ENCODE data around the gene B4GALNT4.
"Not testable (repeated sequence)": the region's sequence is repeated elsewhere in the genome, so short reads cannot be mapped to it uniquely, and the experiment has no call there.

Gene B4GALNT4

DNA sequence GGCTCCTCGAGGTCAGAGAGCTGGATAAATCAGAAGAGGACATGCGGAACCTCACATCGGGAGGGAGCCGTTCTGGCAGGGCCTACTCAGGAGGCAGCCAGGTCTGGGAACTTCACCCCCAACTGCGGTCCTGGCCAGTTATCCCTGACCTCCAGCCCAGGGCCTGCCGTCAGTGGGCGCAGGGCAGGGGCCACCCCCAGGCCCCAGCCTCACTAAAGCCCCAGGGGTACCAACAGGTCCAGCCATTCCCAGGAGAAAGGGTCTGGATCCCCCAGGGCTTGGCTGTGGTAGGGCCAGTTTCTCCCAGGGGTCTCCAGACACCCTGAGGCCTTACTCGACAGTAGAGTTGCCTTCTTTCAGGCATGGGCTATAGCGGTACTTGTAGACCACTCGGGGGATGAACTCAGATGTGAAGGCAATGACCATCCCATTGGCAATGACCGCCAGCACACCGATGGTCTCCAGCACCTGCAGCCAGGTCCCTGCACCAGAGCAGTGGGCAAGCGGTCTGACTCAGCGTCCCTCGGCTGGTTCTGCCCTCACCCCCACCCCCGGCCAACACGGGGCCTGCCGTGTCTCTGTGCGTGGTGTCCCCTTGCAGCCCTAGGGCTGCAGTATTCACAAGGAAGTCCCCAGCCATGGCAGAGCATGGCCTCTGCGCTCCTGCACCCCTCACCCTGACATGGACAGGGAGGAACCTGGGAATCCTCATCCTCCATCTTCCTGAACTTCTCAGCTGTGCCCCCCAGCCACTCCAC lies 50.1 kb downstream of the B4GALNT4 start:
- peaks cover 47% of the 10 kb centered on the region for H3K27me3 ChIP-seq (ENCODE audit: insufficient read depth, low read length)
- H3K4me1 ChIP-seq (ENCODE audit: insufficient read depth, low read length): no peaks in the 10 kb centered on the region
- no peaks in the 10 kb centered on the region for H3K9me3 ChIP-seq (ENCODE audit: low read length)
- H3K36me3 ChIP-seq (ENCODE audit: insufficient read depth, low read length): no peaks in the 10 kb centered on the region
- H3K4me3 ChIP-seq (ENCODE audit: low read length): no peak overlapping the region
- H2AFZ ChIP-seq (ENCODE audit: low read depth, low read length): no peak overlapping the region

GRCh38 chr11:420054-420910 lies 51.0 kb downstream of the B4GALNT4 start:
- Histone ChIP-seq H3K36me3 (ENCODE audit: insufficient read depth, low read length) (no peaks in the 10 kb centered on the region), H3K4me1 (ENCODE audit: insufficient read depth, low read length) (no peaks in the 10 kb centered on the region), H3K4me3 (ENCODE audit: low read length) (no peak overlapping the region), H3K27me3 (ENCODE audit: insufficient read depth, low read length) (peaks cover 39% of the 10 kb centered on the region), H2AFZ (ENCODE audit: low read depth, low read length) (no peak overlapping the region), H3K9me3 (ENCODE audit: low read length) (no peaks in the 10 kb centered on the region)

DNA sequence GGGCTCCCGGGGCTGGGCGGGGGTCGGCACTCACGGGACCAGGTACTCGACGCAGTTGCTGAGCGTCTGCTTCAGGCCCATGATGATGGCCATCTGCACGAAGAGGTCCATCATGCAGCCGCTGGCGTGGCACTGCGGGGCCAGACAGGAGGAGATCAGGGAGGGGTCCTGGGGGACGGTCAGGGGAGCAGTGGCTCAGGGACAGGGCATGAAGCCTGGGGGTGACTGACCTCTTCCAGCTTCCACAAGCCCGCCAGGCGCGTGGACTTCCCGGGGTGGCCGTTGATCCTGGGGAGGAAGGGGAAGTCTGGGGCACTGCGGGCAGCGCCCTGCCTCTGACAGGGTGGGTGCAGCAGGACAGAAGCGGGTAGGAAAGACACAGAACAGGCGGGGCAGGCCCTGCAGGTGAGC lies 51.6 kb downstream of the B4GALNT4 start:
- Histone ChIP-seq H3K4me3 (ENCODE audit: low read length) (no peak overlapping the region), H3K4me1 (ENCODE audit: insufficient read depth, low read length) (no peaks in the 10 kb centered on the region), H3K36me3 (ENCODE audit: insufficient read depth, low read length) (no peaks in the 10 kb centered on the region), H3K27me3 (ENCODE audit: insufficient read depth, low read length) (peaks cover 33% of the 10 kb centered on the region), H2AFZ (ENCODE audit: low read depth, low read length) (no peak overlapping the region), H3K9me3 (ENCODE audit: low read length) (no peaks in the 10 kb centered on the region)

DNA sequence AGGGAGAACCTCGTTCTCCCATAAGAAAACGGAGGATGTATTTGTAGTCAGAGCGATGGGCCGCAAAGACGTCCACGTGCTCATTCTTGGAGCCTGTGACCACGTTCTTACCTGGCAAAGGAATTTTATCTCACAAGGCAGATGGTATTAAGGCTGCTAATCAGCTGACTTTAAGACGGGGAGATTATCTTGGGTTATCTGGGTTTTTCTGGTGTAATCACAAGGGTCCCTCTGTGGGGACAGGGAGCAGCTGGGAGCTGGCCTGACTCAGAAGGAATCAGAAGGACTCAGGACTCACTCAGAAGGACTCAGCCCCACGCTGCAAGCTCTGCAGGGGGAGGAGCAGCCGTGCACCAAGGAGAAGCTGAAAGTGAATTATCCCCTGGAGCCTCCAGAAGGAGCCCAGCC lies 53.0 kb downstream of the B4GALNT4 start:
- Histone ChIP-seq H3K27me3 (ENCODE audit: insufficient read depth, low read length) (peaks cover 20% of the 10 kb centered on the region), H3K4me3 (ENCODE audit: low read length) (no peak overlapping the region), H2AFZ (ENCODE audit: low read depth, low read length) (no peak overlapping the region)

DNA sequence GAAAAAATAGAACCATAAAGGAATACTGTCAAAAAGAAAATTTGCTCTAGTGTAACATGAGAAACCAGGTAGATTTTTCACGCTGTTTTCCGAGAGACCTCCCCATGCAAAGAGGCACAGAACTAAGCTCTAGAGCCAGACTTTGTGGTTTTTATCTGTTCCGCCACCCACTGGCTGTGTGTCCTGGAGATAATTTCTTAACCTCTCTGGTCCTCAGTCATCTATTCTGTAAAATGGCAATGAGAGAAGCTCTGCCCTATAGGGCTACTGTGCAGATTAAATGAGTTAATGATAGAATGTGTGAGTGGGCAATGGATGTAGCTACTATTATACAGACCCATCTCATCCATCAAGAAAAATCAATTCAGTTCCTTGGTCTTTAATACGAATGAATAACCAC lies 54.9 kb downstream of the B4GALNT4 start:
- no peak overlapping the region for H3K4me3 ChIP-seq (ENCODE audit: low read length)
- no peaks in the 10 kb centered on the region for H3K4me1 ChIP-seq (ENCODE audit: insufficient read depth, low read length)
- peaks cover 3% of the 10 kb centered on the region for H3K9me3 ChIP-seq (ENCODE audit: low read length)
- no peak overlapping the region for H2AFZ ChIP-seq (ENCODE audit: low read depth, low read length)
- no peaks in the 10 kb centered on the region for H3K36me3 ChIP-seq (ENCODE audit: insufficient read depth, low read length)
- H3K27me3 ChIP-seq (ENCODE audit: insufficient read depth, low read length): peaks cover under 1% of the 10 kb centered on the region

More for the DNA sequence above, 53.0 kb downstream of the B4GALNT4 start:
- H3K4me1 ChIP-seq (ENCODE audit: insufficient read depth, low read length): no peaks in the 10 kb centered on the region
- H3K36me3 ChIP-seq (ENCODE audit: insufficient read depth, low read length): no peaks in the 10 kb centered on the region
- H3K9me3 ChIP-seq (ENCODE audit: low read length): peaks cover 2% of the 10 kb centered on the region

DNA sequence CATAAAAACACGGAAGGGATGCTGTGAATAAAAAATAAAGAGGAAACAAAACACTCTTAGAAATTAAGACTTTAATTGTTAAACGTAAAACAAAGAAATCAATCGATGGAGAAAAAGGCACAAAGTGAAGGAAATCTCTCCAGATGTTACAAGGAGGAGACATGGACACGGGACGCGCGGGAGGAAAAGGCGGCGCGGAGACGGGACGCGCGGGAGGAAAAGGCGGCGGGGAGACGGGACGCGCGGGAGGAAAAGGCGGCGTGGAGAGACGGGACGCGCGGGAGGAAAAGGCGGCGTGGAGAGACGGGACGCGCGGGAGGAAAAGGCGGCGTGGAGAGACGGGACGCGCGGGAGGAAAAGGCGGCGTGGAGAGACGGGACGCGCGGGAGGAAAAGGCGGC lies 55.5 kb downstream of the B4GALNT4 start:
- not testable (repeated sequence) for H3K27me3 ChIP-seq (ENCODE audit: insufficient read depth, low read length); H3K9me3 ChIP-seq (ENCODE audit: low read length); H3K4me3 ChIP-seq (ENCODE audit: low read length); H3K4me1 ChIP-seq (ENCODE audit: insufficient read depth, low read length); H3K36me3 ChIP-seq (ENCODE audit: insufficient read depth, low read length); H2AFZ ChIP-seq (ENCODE audit: low read depth, low read length)

GRCh38 chr11:425301-425700 lies 56.0 kb downstream of the B4GALNT4 start:
- no peak overlapping the region for H3K4me3 ChIP-seq (ENCODE audit: low read length)
- no peak overlapping the region for H2AFZ ChIP-seq (ENCODE audit: low read depth, low read length)
- no peaks in the 10 kb centered on the region for H3K4me1 ChIP-seq (ENCODE audit: insufficient read depth, low read length)
- no peaks in the 10 kb centered on the region for H3K27me3 ChIP-seq (ENCODE audit: insufficient read depth, low read length)
- H3K36me3 ChIP-seq (ENCODE audit: insufficient read depth, low read length): no peaks in the 10 kb centered on the region
- peaks cover 7% of the 10 kb centered on the region for H3K9me3 ChIP-seq (ENCODE audit: low read length)

GRCh38 chr11:426851-427250 lies 57.6 kb downstream of the B4GALNT4 start:
- H3K4me3 ChIP-seq (ENCODE audit: low read length): no peak overlapping the region
- no peak overlapping the region for H2AFZ ChIP-seq (ENCODE audit: low read depth, low read length)
- no peaks in the 10 kb centered on the region for H3K4me1 ChIP-seq (ENCODE audit: insufficient read depth, low read length)
- no peaks in the 10 kb centered on the region for H3K27me3 ChIP-seq (ENCODE audit: insufficient read depth, low read length)
- H3K36me3 ChIP-seq (ENCODE audit: insufficient read depth, low read length): no peaks in the 10 kb centered on the region
- H3K9me3 ChIP-seq (ENCODE audit: low read length): peaks cover 7% of the 10 kb centered on the region

DNA sequence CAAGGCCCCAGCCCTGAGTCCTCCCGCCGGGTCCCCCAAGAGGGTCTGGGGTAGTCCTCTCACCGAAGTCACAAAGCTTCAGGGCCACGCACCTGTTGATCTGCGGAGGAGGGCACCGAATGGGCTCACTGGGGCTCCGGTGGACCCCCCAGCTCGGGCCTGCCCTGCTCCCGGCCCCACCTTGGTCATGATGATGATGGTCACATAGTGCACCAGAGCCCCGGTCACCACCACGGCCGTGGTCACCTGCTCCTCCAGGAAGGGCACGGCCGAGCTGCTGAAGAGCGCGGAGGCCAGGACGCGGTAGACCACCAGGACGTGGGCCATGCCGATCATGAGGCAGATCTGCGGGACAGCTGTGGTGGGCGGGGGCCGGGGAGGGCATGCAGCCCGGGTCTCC lies 59.0 kb downstream of the B4GALNT4 start:
- Histone ChIP-seq H3K4me1 (ENCODE audit: insufficient read depth, low read length) (no peaks in the 10 kb centered on the region), H3K9me3 (ENCODE audit: low read length) (peaks cover 7% of the 10 kb centered on the region), H3K27me3 (ENCODE audit: insufficient read depth, low read length) (no peaks in the 10 kb centered on the region), H3K4me3 (ENCODE audit: low read length) (no peak overlapping the region), H3K36me3 (ENCODE audit: insufficient read depth, low read length) (no peaks in the 10 kb centered on the region), H2AFZ (ENCODE audit: low read depth, low read length) (no peak overlapping the region)

- H3K27me3 ChIP-seq (ENCODE audit: insufficient read depth, low read length): no peaks in the 10 kb centered on the region
- H2AFZ ChIP-seq (ENCODE audit: low read depth, low read length): no peak overlapping the region
- no peaks in the 10 kb centered on the region for H3K36me3 ChIP-seq (ENCODE audit: insufficient read depth, low read length)
- H3K9me3 ChIP-seq (ENCODE audit: low read length): peaks cover 7% of the 10 kb centered on the region
- no peak overlapping the region for H3K4me3 ChIP-seq (ENCODE audit: low read length)
- H3K4me1 ChIP-seq (ENCODE audit: insufficient read depth, low read length): no peaks in the 10 kb centered on the region
These were observed 60.1 kb downstream of the B4GALNT4 start for GRCh38 chr11:429391-429790.

DNA sequence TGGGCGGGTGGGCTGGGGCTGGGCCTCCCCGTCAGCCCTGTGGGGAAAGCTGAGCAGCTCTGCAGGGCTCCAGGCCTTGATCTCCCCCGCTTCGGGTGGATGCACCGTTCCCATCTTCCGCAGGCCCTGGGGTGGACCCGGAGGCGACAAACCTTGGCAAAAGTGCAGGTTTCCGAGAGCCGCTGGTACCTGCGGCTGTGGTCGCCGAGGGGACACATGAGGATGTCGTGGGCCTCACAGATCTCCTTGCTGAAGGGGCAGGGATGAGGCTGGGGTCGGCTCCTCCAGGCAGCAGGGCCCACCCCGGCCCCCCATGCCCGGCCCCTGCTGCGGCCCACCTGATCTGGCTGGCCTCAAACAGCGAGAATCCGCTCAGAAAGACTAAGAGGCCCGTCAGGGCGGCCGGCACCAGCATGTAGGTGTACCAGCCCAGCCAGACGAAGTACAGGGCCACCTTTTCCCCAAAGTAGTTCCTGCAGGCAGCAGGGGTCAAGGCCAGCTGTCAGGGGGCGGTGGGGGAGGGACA lies 60.7 kb downstream of the B4GALNT4 start:
- H3K4me1 ChIP-seq (ENCODE audit: insufficient read depth, low read length): no peaks in the 10 kb centered on the region
- no peak overlapping the region for H3K4me3 ChIP-seq (ENCODE audit: low read length)
- H3K27me3 ChIP-seq (ENCODE audit: insufficient read depth, low read length): no peaks in the 10 kb centered on the region
- H2AFZ ChIP-seq (ENCODE audit: low read depth, low read length): no peak overlapping the region
- H3K36me3 ChIP-seq (ENCODE audit: insufficient read depth, low read length): no peaks in the 10 kb centered on the region
- H3K9me3 ChIP-seq (ENCODE audit: low read length): peaks cover 7% of the 10 kb centered on the region
